K562 (cell line): Measurements from ENCODE around the gene ZCCHC14. TPM values are rescaled to one million over a fixed set of nuclear protein-coding genes. Genes with fewer than 3 reads are reported as not detected.

Experiments
- BCL6 ChIP-seq: fragments of 250-450 bp; sonication (Bioruptor Pico); IDR thresholded peaks from 2 replicates; pipeline ENCODE4 v1.4.0; 2020
- DIDO1 ChIP-seq: fragments of 450-650 bp; IDR thresholded peaks from 2 replicates; pipeline ENCODE4 v1.6.1; 2016; ENCODE audit warnings: low read depth, missing biosample characterization, missing genetic modification characterization
- KHSRP ChIP-seq: fragments of 450-650 bp; IDR thresholded peaks from 2 replicates; pipeline ENCODE4 v1.6.1; 2017
- MAX ChIP-seq: sonication (generic); formaldehyde crosslinking; IDR thresholded peaks from 2 replicates; pipeline ENCODE4 v1.9.0; 2022; ENCODE audit warnings: mild to moderate bottlenecking, missing genetic modification reagents
- NFIC ChIP-seq: fragments of 450-650 bp; IDR thresholded peaks from 2 replicates; pipeline ENCODE4 v1.6.1; 2017; ENCODE audit warnings: mild to moderate bottlenecking, inconsistent platforms
- NR0B1 ChIP-seq: fragments of 450-650 bp; IDR thresholded peaks from one replicate; pipeline ENCODE4 v1.6.1; 2018; ENCODE audit warnings: mild to moderate bottlenecking, moderate library complexity; ENCODE audit not compliant: partially characterized antibody
- NUFIP1 ChIP-seq: fragments of 450-650 bp; IDR thresholded peaks from 2 replicates; pipeline ENCODE4 v1.6.1; 2018; ENCODE audit not compliant: partially characterized antibody
- PPARD ChIP-seq: fragments of 250-450 bp; sonication (Bioruptor Pico); IDR thresholded peaks from 2 replicates; pipeline ENCODE4 v1.8.0; 2022; ENCODE audit warnings: inconsistent platforms, mild to moderate bottlenecking, moderate library complexity
- RERE ChIP-seq: sonication (generic); formaldehyde crosslinking; IDR thresholded peaks from 2 replicates; pipeline ENCODE4 v1.8.0; 2023; ENCODE audit warnings: missing genetic modification reagents, mild to moderate bottlenecking, borderline replicate concordance
- SOX6 ChIP-seq: fragments of 450-650 bp; IDR thresholded peaks from 2 replicates; pipeline ENCODE4 v1.6.1; 2014; ENCODE audit warnings: mild to moderate bottlenecking
- STAT6 ChIP-seq: sonication (generic); formaldehyde crosslinking; IDR thresholded peaks from 2 replicates; pipeline ENCODE4 v1.8.1; 2023; ENCODE audit warnings: mild to moderate bottlenecking, missing genetic modification reagents
- TBL1XR1 ChIP-seq, 2 experiments: IDR thresholded peaks; 2 replicates each; pipeline ENCODE4 v1.6.1; 2012; ENCODE audit warnings: improper control_type of control experiment in 2 of 2, low read length in 2 of 2, mild to moderate bottlenecking in 1 of 2
- TOE1 ChIP-seq, 2 experiments: fragments of 450-650 bp in 1 of 2; sonication (generic) in 1 of 2; formaldehyde crosslinking in 1 of 2; IDR thresholded peaks; 2 replicates each; pipeline versions ENCODE4 v1.7.1 to v1.8.0; 2016 to 2022; ENCODE audit warnings: borderline replicate concordance in 2 of 2, mild to moderate bottlenecking in 2 of 2, antibody characterized with exemption in 1 of 2, inconsistent platforms in 1 of 2, low read depth in 1 of 2, missing genetic modification reagents in 1 of 2, moderate library complexity in 1 of 2
- ZNF274 ChIP-seq: IDR thresholded peaks from 2 replicates; pipeline ENCODE4 v1.6.1; 2011; ENCODE audit warnings: low read depth, mild to moderate bottlenecking, low read length, moderate library complexity, borderline replicate concordance
- ZNF395 ChIP-seq: fragments of 200-800 bp; sonication (Bioruptor generic); IDR thresholded peaks from 2 replicates; pipeline ENCODE4 v1.6.1; 2017; ENCODE audit warnings: missing genetic modification characterization, missing compliant biosample characterization
- polyA plus RNA-seq, 8 experiments: library from polyadenylated mRNA; depleted of rRNA in 4 of 8; stranded (reverse) in 5 of 8; unstranded in 3 of 8; fragments of >200 nt; fragmentation: Nextera tagmentation in 2 of 8; fragmentation: Illumina TruSeq in 1 of 8; extraction: Ambion mirVana in 2 of 8; extraction: Trizol in 1 of 8; gene quantifications; 2 replicates each; pipeline versions ENCODE4 v1.2.1 to v1.2.3, GENCODE V29; 2011 to 2014; ENCODE audit warnings: inconsistent platforms in 1 of 8, missing spikeins in 1 of 8
- total RNA-seq, 7 experiments: library from RNA; depleted of rRNA in 6 of 7; stranded (reverse); fragments of >200 nt in 6 of 7; fragmentation: Illumina TruSeq in 2 of 7; extraction: Trizol in 2 of 7; gene quantifications; 2 replicates each; pipeline versions ENCODE4 v1.2.1 to v1.2.3, GENCODE V29; 2011 to 2021; ENCODE audit warnings: low replicate concordance in 1 of 7

ZCCHC14 gene
- total and polyA plus RNA-seq, 9 of the 15 experiments (the other 6 are each of a cell fraction or from before 2014, with no cell fraction given), result 1.5 to 12.4 (median 2.9) TPM

GRCh38 chr16:87391324-87391949, 101.4 kb downstream of the ZCCHC14 start (continued):
- TF ChIP-seq RERE (CRISPR knock-in tag) (no peak), BCL6 (CRISPR knock-in tag) (no peak), PPARD (CRISPR knock-in tag) (no peak), TOE1 (IDR thresholded peaks at IDR 0.05; ENCODE audit: borderline replicate concordance) (no peak), TOE1 (CRISPR knock-in tag; IDR thresholded peaks at IDR 0.05; ENCODE audit: borderline replicate concordance, low read depth) (0 out of 2 replicates have a peak, but pooled peaks have one; percentile 54), NUFIP1 (no peak), TBL1XR1 (IDR thresholded peaks at IDR 0.05; ENCODE audit: low read length in 2 of 2) (no peak), MAX (CRISPR knock-in tag) (no peak), KHSRP (no peak), ZNF274 (no peak), STAT6 (CRISPR knock-in tag) (0 out of 2 replicates have a peak, but pooled peaks have one; percentile 70), SOX6 (0 out of 2 replicates have a peak, but pooled peaks have one; percentile 11), ZNF395 (CRISPR knock-in tag) (no peak), NR0B1 (no peak), NFIC (0 out of 2 replicates have a peak, but pooled peaks have one; percentile 4), DIDO1 (tag) (no peak)
